ENCODE data around the gene ADGRD1. TPM values are rescaled to one million over a fixed set of nuclear protein-coding genes. Genes with fewer than 3 reads are reported as not detected.

Gene ADGRD1
- polyA plus RNA-seq, 3 donors, result 4.7 to 17.9 (median 4.9) TPM

- H3K9me3 ChIP-seq (replicated peaks in 1 of 2; ENCODE audit: control insufficient read depth in 1 of 2, insufficient read depth in 1 of 2, low read length in 2 of 2), result no peaks in the 10 kb centered on the region
- H3K4me3 ChIP-seq (replicated peaks in 1 of 3; ENCODE audit: low read depth in 2 of 3, low read length in 3 of 3), result no peak overlapping the region
- H3K27me3 Mint-ChIP-seq (ENCODE audit: low read depth in 3 of 3), result peaks cover 1 to 6% (median 3%) of the 10 kb centered on the region in 3 donors
- H2AFZ ChIP-seq (ENCODE audit: insufficient read depth, low read depth, low read length, poor library complexity, severe bottlenecking), result no peak overlapping the region
- no peaks in the 10 kb centered on the region for H3K36me3 ChIP-seq (replicated peaks in 1 of 2; ENCODE audit: control insufficient read depth in 1 of 2, insufficient read depth in 2 of 2, low read length in 2 of 2)
- peaks cover 0 to 3% (median 0%) of the 10 kb centered on the region in 7 donors for H3K9me3 Mint-ChIP-seq
- H3K27ac ChIP-seq (ENCODE audit: low read depth in 1 of 2, low read length in 2 of 2), result no peak overlapping the region
- peaks cover 14 to 28% of the 10 kb centered on the region in 2 donors for H3K36me3 Mint-ChIP-seq
- DNase-seq, result no peak
- 51% methylated on average over 10 of the region's 15 CpGs for WGBS (ENCODE audit: insufficient coverage)
- H3K4me2 ChIP-seq (replicated peaks; ENCODE audit: extremely low read depth, low read length, poor library complexity, severe bottlenecking), result no peak overlapping the region
- H3K4me3 Mint-ChIP-seq, result no peak overlapping the region
- no peak overlapping the region for H3K9ac ChIP-seq (ENCODE audit: insufficient read depth, low read length, poor library complexity, severe bottlenecking)
- H4K20me1 ChIP-seq (ENCODE audit: insufficient read depth, low read length), result no peaks in the 10 kb centered on the region
- no peak for TF ChIP-seq CTCF (IDR thresholded peaks at IDR 0.05)
- intact Hi-C loops (cut with micrococcal nuclease), result no loop called here
- H3K27me3 ChIP-seq (ENCODE audit: control insufficient read depth in 2 of 2, insufficient read depth in 2 of 2, low read length in 2 of 2), result no peaks in the 10 kb centered on the region
- H3K4me1 Mint-ChIP-seq, result peaks cover 5% of the 10 kb centered on the region
- H3K4me1 ChIP-seq (ENCODE audit: control insufficient read depth in 1 of 2, insufficient read depth in 2 of 2, low read length in 2 of 2), result no peaks in the 10 kb centered on the region
- no peak overlapping the region for H3K27ac Mint-ChIP-seq
- H3K79me2 ChIP-seq (ENCODE audit: insufficient read depth, low read length), result no peaks in the 10 kb centered on the region
Observed at GRCh38 chr12:131116468-131117117, 162.9 kb downstream of the ADGRD1 start.

- Histone ChIP-seq H3K9me3 (replicated peaks in 1 of 2; ENCODE audit: control insufficient read depth in 1 of 2, insufficient read depth in 1 of 2, low read length in 2 of 2) (no peaks in the 10 kb centered on the region), H4K20me1 (ENCODE audit: insufficient read depth, low read length) (no peaks in the 10 kb centered on the region), H2AFZ (ENCODE audit: insufficient read depth, low read depth, low read length, poor library complexity, severe bottlenecking) (no peak overlapping the region), H3K27ac (ENCODE audit: low read depth in 1 of 2, low read length in 2 of 2) (no peak overlapping the region), H3K79me2 (ENCODE audit: insufficient read depth, low read length) (no peaks in the 10 kb centered on the region), H3K4me3 (replicated peaks in 1 of 3; ENCODE audit: low read depth in 2 of 3, low read length in 3 of 3) (no peak overlapping the region), H3K27me3 (ENCODE audit: control insufficient read depth in 2 of 2, insufficient read depth in 2 of 2, low read length in 2 of 2) (no peaks in the 10 kb centered on the region), H3K9ac (ENCODE audit: insufficient read depth, low read length, poor library complexity, severe bottlenecking) (no peak overlapping the region), H3K4me2 (replicated peaks; ENCODE audit: extremely low read depth, low read length, poor library complexity, severe bottlenecking) (no peak overlapping the region), H3K36me3 (replicated peaks in 1 of 2; ENCODE audit: control insufficient read depth in 1 of 2, insufficient read depth in 2 of 2, low read length in 2 of 2) (no peaks in the 10 kb centered on the region), H3K4me1 (ENCODE audit: control insufficient read depth in 1 of 2, insufficient read depth in 2 of 2, low read length in 2 of 2) (no peaks in the 10 kb centered on the region)
- Mint-ChIP-seq H3K4me3 (no peak overlapping the region), H3K36me3 (peaks cover 14 to 24% of the 10 kb centered on the region in 2 donors), H3K4me1 (peaks cover 5% of the 10 kb centered on the region), H3K9me3 (peaks cover 0 to 3% (median 0%) of the 10 kb centered on the region in 7 donors), H3K27me3 (ENCODE audit: low read depth in 3 of 3) (peaks cover 1 to 6% (median 1%) of the 10 kb centered on the region in 3 donors), H3K27ac (no peak overlapping the region)
- WGBS (ENCODE audit: insufficient coverage), result 100% methylated on average over 4 of the region's 7 CpGs
- TF ChIP-seq CTCF (IDR thresholded peaks at IDR 0.05), result no peak
- no peak for DNase-seq
- intact Hi-C loops (cut with micrococcal nuclease), result no loop called here
Observed at GRCh38 chr12:131117438-131118245, 163.9 kb downstream of the ADGRD1 start.
